GM21423 (cell line): ENCODE results near the gene PDE7B.

Experiments used
- ATAC-seq: cut with Tn5 transposase; IDR thresholded peaks from one replicate; pipeline ENCODE4 v1.9.1; 2021; ENCODE audit warnings: mild to moderate bottlenecking, moderate library complexity; ENCODE audit not compliant: unreplicated experiment

Gene PDE7B

GRCh38 chr6:135884136-135884535, 32.6 kb downstream of the PDE7B start:
- ATAC-seq = no peak

GRCh38 chr6:135887069-135887468, 35.6 kb downstream of the PDE7B start:
- no peak for ATAC-seq

- ATAC-seq = no peak
Observed at GRCh38 chr6:135888818-135889217, 37.3 kb downstream of the PDE7B start.

- no peak for ATAC-seq
Observed at GRCh38 chr6:135890876-135891275, 39.4 kb downstream of the PDE7B start.

- ATAC-seq = no peak
Observed at GRCh38 chr6:135891710-135892109, 40.2 kb downstream of the PDE7B start.

- ATAC-seq = no peak
Observed at GRCh38 chr6:135895231-135895911, 43.9 kb downstream of the PDE7B start.

- no peak for ATAC-seq
Observed at GRCh38 chr6:135897087-135897486, 45.6 kb downstream of the PDE7B start.

GRCh38 chr6:135901774-135902524, 50.4 kb downstream of the PDE7B start:
- no peak for ATAC-seq

- no peak for ATAC-seq
Observed at GRCh38 chr6:135902756-135903331, 51.3 kb downstream of the PDE7B start.

GRCh38 chr6:135904666-135905065, 53.2 kb downstream of the PDE7B start:
- no peak for ATAC-seq

- no peak for ATAC-seq
Observed at GRCh38 chr6:135905604-135906300, 54.3 kb downstream of the PDE7B start.

GRCh38 chr6:135906542-135906941, 55.0 kb downstream of the PDE7B start:
- ATAC-seq = no peak

- ATAC-seq = no peak
Observed at GRCh38 chr6:135906972-135907465, 55.5 kb downstream of the PDE7B start.

GRCh38 chr6:135909737-135910387, 58.4 kb downstream of the PDE7B start:
- ATAC-seq = peak; percentile 87

GRCh38 chr6:135910790-135911618, 59.5 kb downstream of the PDE7B start:
- ATAC-seq = no peak

GRCh38 chr6:135913785-135914184, 62.3 kb downstream of the PDE7B start:
- ATAC-seq = no peak

GRCh38 chr6:135919026-135919425, 67.5 kb downstream of the PDE7B start:
- no peak for ATAC-seq

GRCh38 chr6:135920689-135921088, 69.2 kb downstream of the PDE7B start:
- no peak for ATAC-seq

GRCh38 chr6:135921188-135921587, 69.7 kb downstream of the PDE7B start:
- ATAC-seq = no peak

GRCh38 chr6:135922174-135922573, 70.7 kb downstream of the PDE7B start:
- ATAC-seq = no peak
